HEK293 (cell line): ENCODE measurements around the gene FAH.

Source experiments
- CTCF ChIA-PET: fragments of 350-600 bp; formaldehyde crosslinking; extraction: SDS; loops from one replicate; lab custom pipeline; 2021; ENCODE audit warnings: antibody characterized with exemption; lab: Yijun Ruan, JAX
- POLR2A ChIA-PET: fragments of 300-600 bp; formaldehyde crosslinking; extraction: SDS; loops from one replicate; lab custom pipeline; 2020; ENCODE audit warnings: antibody characterized with exemption, inconsistent platforms; lab: Yijun Ruan, JAX
- H3K27ac ChIP-seq: fragments of 200-500 bp; sonication (Bioruptor generic); 2 replicates; pipeline ENCODE4 v1.5.1; 2014; ENCODE audit warnings: low read depth, low read length, control low read depth, inconsistent platforms; ENCODE audit errors: extremely low read depth
- H3K36me3 ChIP-seq, 2 experiments: fragments of 200-500 bp in 1 of 2; sonication (Bioruptor generic) in 1 of 2; 1 replicate in 1 of 2; 2 replicates in 1 of 2; pipeline ENCODE4 v1.5.1; 2014 to 2017; ENCODE audit warnings: inconsistent platforms in 2 of 2, low read length in 2 of 2; ENCODE audit not compliant: control insufficient read depth in 2 of 2, insufficient read depth in 1 of 2
- H3K4me1 ChIP-seq: fragments of 200-500 bp; sonication (Bioruptor generic); 2 replicates; pipeline ENCODE4 v1.5.1; 2014; ENCODE audit warnings: mild to moderate bottlenecking, low read length, inconsistent platforms; ENCODE audit not compliant: control insufficient read depth, insufficient read depth
- H3K4me3 ChIP-seq: 2 replicates; pipeline ENCODE4 v1.5.1; 2011; ENCODE audit warnings: low read depth, mild to moderate bottlenecking, control low read depth, low read length, moderate library complexity
- H3K9me3 ChIP-seq: fragments of 200-500 bp; sonication (Bioruptor generic); 2 replicates; pipeline ENCODE4 v1.5.1; 2014; ENCODE audit warnings: low read depth, low read length, inconsistent platforms; ENCODE audit not compliant: control insufficient read depth, insufficient read depth
- EGR2 ChIP-seq: fragments of 450-650 bp; formaldehyde crosslinking; IDR thresholded peaks from 2 replicates; pipeline ENCODE4 v1.5.1; 2016; ENCODE audit warnings: low read depth, missing biosample characterization, missing genetic modification characterization
- GLIS1 ChIP-seq: fragments of 450-650 bp; formaldehyde crosslinking; IDR thresholded peaks from 2 replicates; pipeline ENCODE4 v1.5.1; 2016; ENCODE audit warnings: missing biosample characterization, missing genetic modification characterization
- GLIS2 ChIP-seq: fragments of 450-650 bp; formaldehyde crosslinking; IDR thresholded peaks from 2 replicates; pipeline ENCODE4 v1.5.1; 2016; ENCODE audit warnings: missing biosample characterization, missing genetic modification characterization
- HOXD13 ChIP-seq: sonication (generic); formaldehyde crosslinking; IDR thresholded peaks from 2 replicates; pipeline ENCODE4 v1.8.0; 2022; ENCODE audit warnings: missing genetic modification reagents, borderline replicate concordance
- MEIS1 ChIP-seq: sonication (generic); formaldehyde crosslinking; IDR thresholded peaks from 2 replicates; pipeline ENCODE4 v1.8.1; 2022; ENCODE audit warnings: missing genetic modification reagents, mild to moderate bottlenecking, borderline replicate concordance
- SP2 ChIP-seq: fragments of 450-650 bp; formaldehyde crosslinking; IDR thresholded peaks from 2 replicates; pipeline ENCODE4 v1.5.1; 2016; ENCODE audit warnings: missing biosample characterization, missing genetic modification characterization
- ZNF138 ChIP-seq: fragments of 450-650 bp; formaldehyde crosslinking; IDR thresholded peaks from 2 replicates; pipeline ENCODE4 v1.5.1; 2016; ENCODE audit warnings: missing biosample characterization, missing genetic modification characterization, borderline replicate concordance
- ZNF311 ChIP-seq: fragments of 450-650 bp; formaldehyde crosslinking; IDR thresholded peaks from 2 replicates; pipeline ENCODE4 v1.5.1; 2017; ENCODE audit warnings: missing biosample characterization, missing genetic modification characterization, borderline replicate concordance
- ZNF324 ChIP-seq: fragments of 450-650 bp; formaldehyde crosslinking; IDR thresholded peaks from 2 replicates; pipeline ENCODE4 v1.5.1; 2016; ENCODE audit warnings: missing biosample characterization, missing genetic modification characterization
- ZNF514 ChIP-seq: fragments of 450-650 bp; formaldehyde crosslinking; IDR thresholded peaks from 2 replicates; pipeline ENCODE4 v1.5.1; 2016; ENCODE audit warnings: missing biosample characterization, missing genetic modification characterization
- ZNF623 ChIP-seq: fragments of 450-650 bp; formaldehyde crosslinking; IDR thresholded peaks from 2 replicates; pipeline ENCODE4 v1.5.1; 2016; ENCODE audit warnings: missing biosample characterization, missing genetic modification characterization
- ZNF624 ChIP-seq: fragments of 450-650 bp; formaldehyde crosslinking; IDR thresholded peaks from 2 replicates; pipeline ENCODE4 v1.5.1; 2017; ENCODE audit warnings: missing biosample characterization, missing genetic modification characterization
- ZNF701 ChIP-seq: fragments of 450-650 bp; formaldehyde crosslinking; IDR thresholded peaks from 2 replicates; pipeline ENCODE4 v1.5.1; 2016; ENCODE audit warnings: missing biosample characterization, missing genetic modification characterization
- ZNF707 ChIP-seq: fragments of 450-650 bp; formaldehyde crosslinking; IDR thresholded peaks from 2 replicates; pipeline ENCODE4 v1.5.1; 2016; ENCODE audit warnings: missing biosample characterization, missing genetic modification characterization
- ZNF792 ChIP-seq: fragments of 450-650 bp; formaldehyde crosslinking; IDR thresholded peaks from 2 replicates; pipeline ENCODE4 v1.5.1; 2016; ENCODE audit warnings: missing biosample characterization, missing genetic modification characterization
- ZNF843 ChIP-seq: fragments of 450-650 bp; formaldehyde crosslinking; IDR thresholded peaks from 2 replicates; pipeline ENCODE4 v1.5.1; 2016; ENCODE audit warnings: missing biosample characterization, missing genetic modification characterization
- TF ChIP-seq, protein P1 (sequence below): fragments of 450-650 bp; formaldehyde crosslinking; IDR thresholded peaks from 2 replicates; pipeline ENCODE4 v1.5.1; 2016; ENCODE audit warnings: missing biosample characterization, missing genetic modification characterization, borderline replicate concordance
- TF ChIP-seq, protein P2 (sequence below): fragments of 450-650 bp; formaldehyde crosslinking; IDR thresholded peaks from 2 replicates; pipeline ENCODE4 v1.5.1; 2016; ENCODE audit warnings: missing biosample characterization, missing genetic modification characterization
- TF ChIP-seq, protein P3 (sequence below): fragments of 450-650 bp; formaldehyde crosslinking; IDR thresholded peaks from 2 replicates; pipeline ENCODE4 v1.5.1; 2016; ENCODE audit warnings: missing biosample characterization, missing genetic modification characterization
- TF ChIP-seq, protein P4 (sequence below): fragments of 450-650 bp; formaldehyde crosslinking; IDR thresholded peaks from 2 replicates; pipeline ENCODE4 v1.5.1; 2016; ENCODE audit warnings: missing biosample characterization, missing genetic modification characterization
- TF ChIP-seq, protein P5 (sequence below): fragments of 450-650 bp; formaldehyde crosslinking; IDR thresholded peaks from 2 replicates; pipeline ENCODE4 v1.5.1; 2017; ENCODE audit warnings: missing biosample characterization, missing genetic modification characterization
- TF ChIP-seq, protein P6 (sequence below): fragments of 450-650 bp; formaldehyde crosslinking; IDR thresholded peaks from 2 replicates; pipeline ENCODE4; 2016; ENCODE audit warnings: missing biosample characterization, missing genetic modification characterization

The FAH gene

DNA sequence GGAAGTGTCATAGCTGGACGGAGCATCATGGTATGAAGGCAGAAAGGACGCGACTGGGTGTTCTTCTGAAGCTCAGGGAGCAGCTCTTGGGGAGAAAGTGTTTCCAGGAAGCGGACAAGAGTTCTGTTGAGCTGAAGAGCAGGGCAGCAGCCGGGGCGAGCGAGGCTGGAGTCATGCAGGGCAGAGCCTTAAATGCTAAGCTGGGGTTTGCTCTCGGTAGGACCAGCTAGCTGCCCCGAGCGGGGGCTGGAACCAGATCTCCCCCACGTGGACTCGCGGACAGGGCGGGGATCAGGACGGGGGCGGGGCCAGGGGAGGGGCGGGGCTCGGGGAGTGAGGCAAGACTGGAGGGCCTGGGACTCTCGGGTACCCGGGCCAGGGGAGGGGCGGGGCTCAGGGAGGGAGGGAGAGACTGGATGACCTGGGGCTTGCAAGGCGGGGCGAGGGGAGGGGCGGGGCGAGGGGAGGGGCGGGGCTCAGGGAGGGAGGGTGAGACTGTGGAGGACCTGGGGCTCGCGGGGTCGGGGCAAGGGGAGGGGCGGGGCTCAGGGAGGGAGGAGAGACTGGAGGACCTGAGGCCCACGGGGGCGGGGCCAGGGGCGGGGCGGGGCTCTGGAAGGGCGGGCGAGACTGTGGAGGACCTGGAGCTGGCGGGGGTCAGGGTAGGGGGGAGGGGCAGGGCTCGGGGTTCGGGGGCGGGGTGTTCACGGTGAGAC, 461 bp upstream of the FAH start:
- peak overlapping the region; percentile 71 for H3K4me3 ChIP-seq
- ChIA-PET CTCF (interaction anchor here (0.7 kb wide), 2 partner anchors 14 to 21 kb away, joined by 3 to 4 read pairs; no protein-coding TSS in a partner anchor), POLR2A (interaction anchor here (0.7 to 2.1 kb wide), 5 partner anchors 92 to 744 kb away, joined by 3 to 7 read pairs (median 5); partner anchors contain the start of gene ZFAND6)
- 0 out of 2 replicates have a peak, but pooled peaks cover 3% of the 10 kb centered on the region for H3K4me1 ChIP-seq
- no peaks in the 10 kb centered on the region for H3K9me3 ChIP-seq
- H3K36me3 ChIP-seq: no peaks in the 10 kb centered on the region
- TF ChIP-seq EGR2 (tag by site-specific recombination) (no peak), ZNF514 (no peak), MEIS1 (CRISPR knock-in tag) (no peak), ZNF701 (tag by site-specific recombination) (no peak), HOXD13 (no peak), SP2 (0 out of 2 replicates have a peak, but pooled peaks have one; percentile 7), ZNF311 (no peak), ZNF792 (tag by site-specific recombination) (no peak), ZNF324 (tag by site-specific recombination) (no peak), ZNF843 (no peak), ZNF624 (tag by site-specific recombination) (no peak), GLIS2 (peak; percentile 32; the same call in 1 of the 2 replicates), ZNF138 (tag by site-specific recombination) (no peak), ZNF623 (no peak), ZNF707 (no peak), GLIS1 (peak; percentile 39; the same call in 1 of the 2 replicates)
- TF ChIP-seq, protein P1, sequence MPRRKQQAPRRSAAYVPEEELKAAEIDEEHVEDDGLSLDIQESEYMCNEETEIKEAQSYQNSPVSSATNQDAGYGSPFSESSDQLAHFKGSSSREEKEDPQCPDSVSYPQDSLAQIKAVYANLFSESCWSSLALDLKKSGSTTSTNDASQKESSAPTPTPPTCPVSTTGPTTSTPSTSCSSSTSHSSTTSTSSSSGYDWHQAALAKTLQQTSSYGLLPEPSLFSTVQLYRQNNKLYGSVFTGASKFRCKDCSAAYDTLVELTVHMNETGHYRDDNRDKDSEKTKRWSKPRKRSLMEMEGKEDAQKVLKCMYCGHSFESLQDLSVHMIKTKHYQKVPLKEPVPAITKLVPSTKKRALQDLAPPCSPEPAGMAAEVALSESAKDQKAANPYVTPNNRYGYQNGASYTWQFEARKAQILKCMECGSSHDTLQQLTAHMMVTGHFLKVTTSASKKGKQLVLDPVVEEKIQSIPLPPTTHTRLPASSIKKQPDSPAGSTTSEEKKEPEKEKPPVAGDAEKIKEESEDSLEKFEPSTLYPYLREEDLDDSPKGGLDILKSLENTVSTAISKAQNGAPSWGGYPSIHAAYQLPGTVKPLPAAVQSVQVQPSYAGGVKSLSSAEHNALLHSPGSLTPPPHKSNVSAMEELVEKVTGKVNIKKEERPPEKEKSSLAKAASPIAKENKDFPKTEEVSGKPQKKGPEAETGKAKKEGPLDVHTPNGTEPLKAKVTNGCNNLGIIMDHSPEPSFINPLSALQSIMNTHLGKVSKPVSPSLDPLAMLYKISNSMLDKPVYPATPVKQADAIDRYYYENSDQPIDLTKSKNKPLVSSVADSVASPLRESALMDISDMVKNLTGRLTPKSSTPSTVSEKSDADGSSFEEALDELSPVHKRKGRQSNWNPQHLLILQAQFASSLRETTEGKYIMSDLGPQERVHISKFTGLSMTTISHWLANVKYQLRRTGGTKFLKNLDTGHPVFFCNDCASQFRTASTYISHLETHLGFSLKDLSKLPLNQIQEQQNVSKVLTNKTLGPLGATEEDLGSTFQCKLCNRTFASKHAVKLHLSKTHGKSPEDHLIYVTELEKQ (tag by site-specific recombination): no peak
- TF ChIP-seq, protein P2, sequence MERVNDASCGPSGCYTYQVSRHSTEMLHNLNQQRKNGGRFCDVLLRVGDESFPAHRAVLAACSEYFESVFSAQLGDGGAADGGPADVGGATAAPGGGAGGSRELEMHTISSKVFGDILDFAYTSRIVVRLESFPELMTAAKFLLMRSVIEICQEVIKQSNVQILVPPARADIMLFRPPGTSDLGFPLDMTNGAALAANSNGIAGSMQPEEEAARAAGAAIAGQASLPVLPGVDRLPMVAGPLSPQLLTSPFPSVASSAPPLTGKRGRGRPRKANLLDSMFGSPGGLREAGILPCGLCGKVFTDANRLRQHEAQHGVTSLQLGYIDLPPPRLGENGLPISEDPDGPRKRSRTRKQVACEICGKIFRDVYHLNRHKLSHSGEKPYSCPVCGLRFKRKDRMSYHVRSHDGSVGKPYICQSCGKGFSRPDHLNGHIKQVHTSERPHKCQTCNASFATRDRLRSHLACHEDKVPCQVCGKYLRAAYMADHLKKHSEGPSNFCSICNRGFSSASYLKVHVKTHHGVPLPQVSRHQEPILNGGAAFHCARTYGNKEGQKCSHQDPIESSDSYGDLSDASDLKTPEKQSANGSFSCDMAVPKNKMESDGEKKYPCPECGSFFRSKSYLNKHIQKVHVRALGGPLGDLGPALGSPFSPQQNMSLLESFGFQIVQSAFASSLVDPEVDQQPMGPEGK (tag by site-specific recombination): peak; percentile 50
- TF ChIP-seq, protein P3, sequence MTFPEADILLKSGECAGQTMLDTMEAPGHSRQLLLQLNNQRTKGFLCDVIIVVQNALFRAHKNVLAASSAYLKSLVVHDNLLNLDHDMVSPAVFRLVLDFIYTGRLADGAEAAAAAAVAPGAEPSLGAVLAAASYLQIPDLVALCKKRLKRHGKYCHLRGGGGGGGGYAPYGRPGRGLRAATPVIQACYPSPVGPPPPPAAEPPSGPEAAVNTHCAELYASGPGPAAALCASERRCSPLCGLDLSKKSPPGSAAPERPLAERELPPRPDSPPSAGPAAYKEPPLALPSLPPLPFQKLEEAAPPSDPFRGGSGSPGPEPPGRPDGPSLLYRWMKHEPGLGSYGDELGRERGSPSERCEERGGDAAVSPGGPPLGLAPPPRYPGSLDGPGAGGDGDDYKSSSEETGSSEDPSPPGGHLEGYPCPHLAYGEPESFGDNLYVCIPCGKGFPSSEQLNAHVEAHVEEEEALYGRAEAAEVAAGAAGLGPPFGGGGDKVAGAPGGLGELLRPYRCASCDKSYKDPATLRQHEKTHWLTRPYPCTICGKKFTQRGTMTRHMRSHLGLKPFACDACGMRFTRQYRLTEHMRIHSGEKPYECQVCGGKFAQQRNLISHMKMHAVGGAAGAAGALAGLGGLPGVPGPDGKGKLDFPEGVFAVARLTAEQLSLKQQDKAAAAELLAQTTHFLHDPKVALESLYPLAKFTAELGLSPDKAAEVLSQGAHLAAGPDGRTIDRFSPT (tag by site-specific recombination): no peak
- TF ChIP-seq, protein P4, sequence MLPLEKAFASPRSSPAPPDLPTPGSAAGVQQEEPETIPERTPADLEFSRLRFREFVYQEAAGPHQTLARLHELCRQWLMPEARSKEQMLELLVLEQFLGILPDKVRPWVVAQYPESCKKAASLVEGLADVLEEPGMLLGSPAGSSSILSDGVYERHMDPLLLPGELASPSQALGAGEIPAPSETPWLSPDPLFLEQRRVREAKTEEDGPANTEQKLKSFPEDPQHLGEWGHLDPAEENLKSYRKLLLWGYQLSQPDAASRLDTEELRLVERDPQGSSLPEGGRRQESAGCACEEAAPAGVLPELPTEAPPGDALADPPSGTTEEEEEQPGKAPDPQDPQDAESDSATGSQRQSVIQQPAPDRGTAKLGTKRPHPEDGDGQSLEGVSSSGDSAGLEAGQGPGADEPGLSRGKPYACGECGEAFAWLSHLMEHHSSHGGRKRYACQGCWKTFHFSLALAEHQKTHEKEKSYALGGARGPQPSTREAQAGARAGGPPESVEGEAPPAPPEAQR (tag by site-specific recombination): no peak
- TF ChIP-seq, protein P5, sequence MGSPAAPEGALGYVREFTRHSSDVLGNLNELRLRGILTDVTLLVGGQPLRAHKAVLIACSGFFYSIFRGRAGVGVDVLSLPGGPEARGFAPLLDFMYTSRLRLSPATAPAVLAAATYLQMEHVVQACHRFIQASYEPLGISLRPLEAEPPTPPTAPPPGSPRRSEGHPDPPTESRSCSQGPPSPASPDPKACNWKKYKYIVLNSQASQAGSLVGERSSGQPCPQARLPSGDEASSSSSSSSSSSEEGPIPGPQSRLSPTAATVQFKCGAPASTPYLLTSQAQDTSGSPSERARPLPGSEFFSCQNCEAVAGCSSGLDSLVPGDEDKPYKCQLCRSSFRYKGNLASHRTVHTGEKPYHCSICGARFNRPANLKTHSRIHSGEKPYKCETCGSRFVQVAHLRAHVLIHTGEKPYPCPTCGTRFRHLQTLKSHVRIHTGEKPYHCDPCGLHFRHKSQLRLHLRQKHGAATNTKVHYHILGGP: no peak
- TF ChIP-seq, protein P6, sequence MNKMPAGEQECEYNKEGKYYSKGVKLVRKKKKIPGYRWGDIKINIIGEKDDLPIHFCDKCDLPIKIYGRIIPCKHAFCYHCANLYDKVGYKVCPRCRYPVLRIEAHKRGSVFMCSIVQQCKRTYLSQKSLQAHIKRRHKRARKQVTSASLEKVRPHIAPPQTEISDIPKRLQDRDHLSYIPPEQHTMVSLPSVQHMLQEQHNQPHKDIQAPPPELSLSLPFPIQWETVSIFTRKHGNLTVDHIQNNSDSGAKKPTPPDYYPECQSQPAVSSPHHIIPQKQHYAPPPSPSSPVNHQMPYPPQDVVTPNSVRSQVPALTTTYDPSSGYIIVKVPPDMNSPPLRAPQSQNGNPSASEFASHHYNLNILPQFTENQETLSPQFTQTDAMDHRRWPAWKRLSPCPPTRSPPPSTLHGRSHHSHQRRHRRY: no peak
- no peak overlapping the region for H3K27ac ChIP-seq
